ENCODE data around the gene KRTAP10-4.
"Not testable (repeated sequence)": the region's sequence is repeated elsewhere in the genome, so short reads cannot be mapped to it uniquely, and the experiment has no call there.

The KRTAP10-4 gene
- 0 to 0.09 (median 0) reads per million in 4 experiments for total RNA-seq

- DNase-seq = not testable (repeated sequence)
Measured at GRCh38 chr21:44573630-44574456, at the start of gene KRTAP10-4. Gene KRTAP10-4 (plus strand): TSS chr21:44573729. CDS start chr21:44573759, 30 bp downstream.

GRCh38 chr21:44524414-44525371 is 48.8 kb upstream of the KRTAP10-4 start:
- no peak for DNase-seq

- no peak for DNase-seq
Measured at GRCh38 chr21:44525391-44526095, 48.0 kb upstream of the KRTAP10-4 start.

- DNase-seq = no peak
Measured at GRCh38 chr21:44526096-44526997, 47.2 kb upstream of the KRTAP10-4 start.

- no peak for DNase-seq
Measured at GRCh38 chr21:44527156-44527982, 46.2 kb upstream of the KRTAP10-4 start.

GRCh38 chr21:44527983-44528633 is 45.4 kb upstream of the KRTAP10-4 start:
- DNase-seq = no peak

- no peak for DNase-seq
Measured at GRCh38 chr21:44528634-44528995, 44.9 kb upstream of the KRTAP10-4 start.

- DNase-seq = no peak
Measured at GRCh38 chr21:44529011-44529421, 44.5 kb upstream of the KRTAP10-4 start.

GRCh38 chr21:44529503-44530125 is 43.9 kb upstream of the KRTAP10-4 start:
- no peak for DNase-seq

GRCh38 chr21:44530221-44530902 is 43.2 kb upstream of the KRTAP10-4 start:
- DNase-seq = no peak

- no peak for DNase-seq
Measured at GRCh38 chr21:44530903-44531605, 42.5 kb upstream of the KRTAP10-4 start.

- no peak for DNase-seq
Measured at GRCh38 chr21:44531606-44532564, 41.6 kb upstream of the KRTAP10-4 start.

- no peak for DNase-seq
Measured at GRCh38 chr21:44532712-44533111, 40.8 kb upstream of the KRTAP10-4 start.

GRCh38 chr21:44533121-44533890 is 40.2 kb upstream of the KRTAP10-4 start:
- no peak for DNase-seq

- no peak for DNase-seq
Measured at GRCh38 chr21:44533891-44534627, 39.5 kb upstream of the KRTAP10-4 start.

- DNase-seq = no peak
Measured at GRCh38 chr21:44534688-44535087, 38.8 kb upstream of the KRTAP10-4 start.

Measured in effector CD8-positive, alpha-beta T cell (primary cell).